Measurements from ENCODE around the gene SERPINA12. TPM values are rescaled to one million over a fixed set of nuclear protein-coding genes. Genes with fewer than 3 reads are reported as not detected.
"Not testable (repeated sequence)": the region's sequence is repeated elsewhere in the genome, so short reads cannot be mapped to it uniquely, and the experiment has no call there.

SERPINA12 gene
- total and polyA plus RNA-seq, 5 donors, result not detected

- WGBS, result 73% methylated on average over 2 of the region's 2 CpGs
- H3K4me3 ChIP-seq (ENCODE audit: low read length); H3K27ac ChIP-seq (ENCODE audit: low read length); DNase-seq; H3K9me3 ChIP-seq (ENCODE audit: control insufficient read depth, low read length); ATAC-seq; H3K27me3 ChIP-seq (ENCODE audit: control insufficient read depth, insufficient read depth); intact Hi-C loops (cut with DNase I); H3K4me1 ChIP-seq (ENCODE audit: control insufficient read depth, insufficient read depth, low read length): not testable (repeated sequence)
These were observed 1.2 kb upstream of the SERPINA12 start for GRCh38 chr14:94510481-94510880.

- no peaks in the 10 kb centered on the region for H3K27me3 ChIP-seq (ENCODE audit: control insufficient read depth, insufficient read depth)
- no peak for ATAC-seq
- H3K4me3 ChIP-seq (ENCODE audit: low read length), result no peak overlapping the region
- intact Hi-C loops (cut with DNase I), result no loop called here
- H3K9me3 ChIP-seq (ENCODE audit: control insufficient read depth, low read length), result no peaks in the 10 kb centered on the region
- 84% methylated on average over 8 of the region's 8 CpGs for WGBS
- DNase-seq, result no peak
- no peaks in the 10 kb centered on the region for H3K4me1 ChIP-seq (ENCODE audit: control insufficient read depth, insufficient read depth, low read length)
- H3K27ac ChIP-seq (ENCODE audit: low read length), result no peak overlapping the region
These were observed 3.6 kb downstream of the SERPINA12 start for GRCh38 chr14:94505641-94506040.

GRCh38 chr14:94505206-94505605, 4.1 kb downstream of the SERPINA12 start:
- DNase-seq, result no peak
- H3K27me3 ChIP-seq (ENCODE audit: control insufficient read depth, insufficient read depth), result no peaks in the 10 kb centered on the region
- WGBS, result 88% methylated on average over 4 of the region's 4 CpGs
- no peak overlapping the region for H3K27ac ChIP-seq (ENCODE audit: low read length)
- no peak for ATAC-seq
- H3K4me1 ChIP-seq (ENCODE audit: control insufficient read depth, insufficient read depth, low read length), result no peaks in the 10 kb centered on the region
- intact Hi-C loops (cut with DNase I), result no loop called here
- H3K4me3 ChIP-seq (ENCODE audit: low read length), result no peak overlapping the region
- H3K9me3 ChIP-seq (ENCODE audit: control insufficient read depth, low read length), result no peaks in the 10 kb centered on the region

- Histone ChIP-seq H3K27ac (ENCODE audit: low read length) (no peak overlapping the region), H3K9me3 (ENCODE audit: control insufficient read depth, low read length) (no peaks in the 10 kb centered on the region), H3K4me1 (ENCODE audit: control insufficient read depth, insufficient read depth, low read length) (no peaks in the 10 kb centered on the region), H3K4me3 (ENCODE audit: low read length) (no peak overlapping the region), H3K27me3 (ENCODE audit: control insufficient read depth, insufficient read depth) (no peaks in the 10 kb centered on the region)
- ATAC-seq, result no peak
- WGBS, result 62% methylated on average over 16 of the region's 16 CpGs
- intact Hi-C loops (cut with DNase I), result no loop called here
- no peak for DNase-seq
These were observed 7.4 kb downstream of the SERPINA12 start for GRCh38 chr14:94501588-94502516.

- no peak for ATAC-seq
- 76% methylated on average over 3 of the region's 3 CpGs for WGBS
- H3K27me3 ChIP-seq (ENCODE audit: control insufficient read depth, insufficient read depth), result no peaks in the 10 kb centered on the region
- no peak overlapping the region for H3K4me3 ChIP-seq (ENCODE audit: low read length)
- no peaks in the 10 kb centered on the region for H3K4me1 ChIP-seq (ENCODE audit: control insufficient read depth, insufficient read depth, low read length)
- no peak overlapping the region for H3K27ac ChIP-seq (ENCODE audit: low read length)
- intact Hi-C loops (cut with DNase I), result no loop called here
- H3K9me3 ChIP-seq (ENCODE audit: control insufficient read depth, low read length), result no peaks in the 10 kb centered on the region
- DNase-seq, result no peak
These were observed 9.0 kb downstream of the SERPINA12 start for GRCh38 chr14:94500264-94500663.

GRCh38 chr14:94499673-94500072, 9.6 kb downstream of the SERPINA12 start:
- 64% methylated on average over 2 of the region's 2 CpGs for WGBS
- DNase-seq (no peak), ATAC-seq (no peak)
- Histone ChIP-seq H3K4me3 (ENCODE audit: low read length) (no peak overlapping the region), H3K27ac (ENCODE audit: low read length) (no peak overlapping the region), H3K27me3 (ENCODE audit: control insufficient read depth, insufficient read depth) (no peaks in the 10 kb centered on the region), H3K4me1 (ENCODE audit: control insufficient read depth, insufficient read depth, low read length) (no peaks in the 10 kb centered on the region), H3K9me3 (ENCODE audit: control insufficient read depth, low read length) (no peaks in the 10 kb centered on the region)
- intact Hi-C loops (cut with DNase I), result no loop called here

- no peaks in the 10 kb centered on the region for H3K27me3 ChIP-seq (ENCODE audit: control insufficient read depth, insufficient read depth)
- DNase-seq (no peak), ATAC-seq (no peak)
- 77% methylated on average over 3 of the region's 3 CpGs for WGBS
- H3K4me3 ChIP-seq (ENCODE audit: low read length), result no peak overlapping the region
- intact Hi-C loops (cut with DNase I), result no loop called here
- no peaks in the 10 kb centered on the region for H3K4me1 ChIP-seq (ENCODE audit: control insufficient read depth, insufficient read depth, low read length)
- no peaks in the 10 kb centered on the region for H3K9me3 ChIP-seq (ENCODE audit: control insufficient read depth, low read length)
- no peak overlapping the region for H3K27ac ChIP-seq (ENCODE audit: low read length)
These were observed 11.1 kb downstream of the SERPINA12 start for GRCh38 chr14:94498215-94498614.

- H3K27me3 ChIP-seq (ENCODE audit: control insufficient read depth, insufficient read depth), result no peaks in the 10 kb centered on the region
- H3K4me3 ChIP-seq (ENCODE audit: low read length), result no peak overlapping the region
- DNase-seq (no peak), ATAC-seq (no peak)
- WGBS, result 55% methylated on average over 4 of the region's 4 CpGs
- H3K4me1 ChIP-seq (ENCODE audit: control insufficient read depth, insufficient read depth, low read length), result no peaks in the 10 kb centered on the region
- H3K9me3 ChIP-seq (ENCODE audit: control insufficient read depth, low read length), result no peaks in the 10 kb centered on the region
- intact Hi-C loops (cut with DNase I), result no loop called here
- no peak overlapping the region for H3K27ac ChIP-seq (ENCODE audit: low read length)
These were observed 15.2 kb downstream of the SERPINA12 start for GRCh38 chr14:94494085-94494484.

- Histone ChIP-seq H3K9me3 (ENCODE audit: control insufficient read depth, low read length) (no peaks in the 10 kb centered on the region), H3K4me1 (ENCODE audit: control insufficient read depth, insufficient read depth, low read length) (no peaks in the 10 kb centered on the region), H3K4me3 (ENCODE audit: low read length) (no peak overlapping the region), H3K27ac (ENCODE audit: low read length) (no peak overlapping the region), H3K27me3 (ENCODE audit: control insufficient read depth, insufficient read depth) (no peaks in the 10 kb centered on the region)
- WGBS, result 34% methylated on average over 4 of the region's 4 CpGs
- DNase-seq (no peak), ATAC-seq (no peak)
- intact Hi-C loops (cut with DNase I), result no loop called here
These were observed 17.8 kb downstream of the SERPINA12 start for GRCh38 chr14:94491511-94491910.

- DNase-seq, result no peak
- Histone ChIP-seq H3K27me3 (ENCODE audit: control insufficient read depth, insufficient read depth) (no peaks in the 10 kb centered on the region), H3K27ac (ENCODE audit: low read length) (no peak overlapping the region), H3K4me1 (ENCODE audit: control insufficient read depth, insufficient read depth, low read length) (no peaks in the 10 kb centered on the region), H3K4me3 (ENCODE audit: low read length) (no peak overlapping the region), H3K9me3 (ENCODE audit: control insufficient read depth, low read length) (no peaks in the 10 kb centered on the region)
- no peak for ATAC-seq
- intact Hi-C loops (cut with DNase I), result loop anchor here in 1 of 4 donors (5.0 kb wide), 1 partner anchor 352 kb away; no protein-coding TSS in a partner anchor
- 73% methylated on average over 11 of the region's 11 CpGs for WGBS
These were observed 19.9 kb downstream of the SERPINA12 start for GRCh38 chr14:94489336-94489735.

GRCh38 chr14:94486883-94487282, 22.4 kb downstream of the SERPINA12 start:
- DNase-seq (no peak), ATAC-seq (no peak)
- H3K4me3 ChIP-seq (ENCODE audit: low read length), result no peak overlapping the region
- intact Hi-C loops (cut with DNase I), result loop anchor here in 1 of 4 donors (5.0 kb wide), 1 partner anchor 350 kb away; no protein-coding TSS in a partner anchor
- H3K9me3 ChIP-seq (ENCODE audit: control insufficient read depth, low read length), result no peaks in the 10 kb centered on the region
- no peak overlapping the region for H3K27ac ChIP-seq (ENCODE audit: low read length)
- 22% methylated on average over 5 of the region's 5 CpGs for WGBS
- no peaks in the 10 kb centered on the region for H3K4me1 ChIP-seq (ENCODE audit: control insufficient read depth, insufficient read depth, low read length)
- no peaks in the 10 kb centered on the region for H3K27me3 ChIP-seq (ENCODE audit: control insufficient read depth, insufficient read depth)
